NCI-H2196 treated with DMSO at 0.1 percent for 48 hours (cell line): ENCODE measurements around the gene PPP1R7.
"Not testable (repeated sequence)": the region's sequence is repeated elsewhere in the genome, so short reads cannot be mapped to it uniquely, and the experiment has no call there.

Source experiments
- DNase-seq: peaks from one replicate; lab custom pipeline; 2025; ENCODE audit not compliant: unreplicated experiment; lab: John Stamatoyannopoulos, UW

Gene PPP1R7

DNA sequence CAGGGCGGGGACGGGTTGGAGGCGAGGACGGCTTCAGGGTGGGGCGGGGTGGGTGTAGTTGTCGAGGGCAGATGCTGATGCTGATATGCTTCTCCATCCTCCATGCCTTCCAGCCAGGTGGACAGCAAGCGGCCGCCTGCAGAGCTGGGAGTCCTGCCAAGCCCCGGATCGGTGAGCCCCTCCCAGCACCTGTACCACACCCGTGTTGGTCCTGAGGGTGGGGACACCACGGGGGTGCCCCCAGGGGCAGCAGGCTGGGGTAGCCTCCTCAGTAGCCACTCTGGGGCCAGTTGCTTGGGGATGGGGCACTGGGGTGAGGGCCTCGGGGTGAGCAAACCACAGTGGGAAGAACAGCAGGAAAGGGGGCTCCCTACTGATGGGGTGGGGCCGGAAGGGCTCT is 40.8 kb downstream of the PPP1R7 start:
- no peak for DNase-seq

DNA sequence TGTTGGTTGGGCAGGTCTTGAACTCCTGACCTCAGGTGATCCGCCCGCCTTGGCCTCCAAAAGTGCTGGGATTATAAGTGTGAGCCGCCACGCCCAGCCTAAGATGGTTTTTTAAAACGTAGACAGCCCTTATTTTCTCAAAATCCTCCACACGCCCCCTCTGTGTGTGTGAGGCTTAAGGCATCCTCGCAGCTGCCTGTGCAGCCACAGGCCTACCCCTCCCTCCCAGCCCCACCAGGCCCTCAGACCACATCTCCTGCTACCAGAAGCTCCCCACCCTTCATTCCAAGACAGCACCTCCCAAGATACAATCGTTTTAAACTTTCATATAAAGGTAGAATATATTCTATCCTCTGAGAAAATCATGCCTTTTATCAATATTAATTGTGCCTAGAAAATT is 43.0 kb downstream of the PPP1R7 start:
- DNase-seq = no peak

DNA sequence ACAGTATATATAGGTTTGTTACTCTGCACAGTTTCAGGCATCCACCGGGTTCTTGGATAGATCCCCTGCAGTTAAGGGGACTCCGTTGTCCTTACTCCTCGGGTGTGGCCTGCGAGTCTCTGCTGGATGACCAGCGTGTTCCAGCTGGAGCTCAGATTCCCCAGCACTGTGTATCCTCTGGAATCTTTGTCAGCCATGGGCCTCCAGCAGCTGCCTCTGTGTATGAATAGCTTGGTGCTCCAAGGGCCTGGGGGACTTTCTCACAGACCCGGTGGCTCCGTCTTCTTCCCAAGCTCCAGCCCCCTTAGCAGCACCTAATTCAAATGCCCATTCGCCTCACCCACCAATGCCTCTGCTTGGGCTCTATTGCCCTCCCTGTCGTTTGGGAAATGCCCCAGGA is 44.5 kb downstream of the PPP1R7 start:
- no peak for DNase-seq

DNA sequence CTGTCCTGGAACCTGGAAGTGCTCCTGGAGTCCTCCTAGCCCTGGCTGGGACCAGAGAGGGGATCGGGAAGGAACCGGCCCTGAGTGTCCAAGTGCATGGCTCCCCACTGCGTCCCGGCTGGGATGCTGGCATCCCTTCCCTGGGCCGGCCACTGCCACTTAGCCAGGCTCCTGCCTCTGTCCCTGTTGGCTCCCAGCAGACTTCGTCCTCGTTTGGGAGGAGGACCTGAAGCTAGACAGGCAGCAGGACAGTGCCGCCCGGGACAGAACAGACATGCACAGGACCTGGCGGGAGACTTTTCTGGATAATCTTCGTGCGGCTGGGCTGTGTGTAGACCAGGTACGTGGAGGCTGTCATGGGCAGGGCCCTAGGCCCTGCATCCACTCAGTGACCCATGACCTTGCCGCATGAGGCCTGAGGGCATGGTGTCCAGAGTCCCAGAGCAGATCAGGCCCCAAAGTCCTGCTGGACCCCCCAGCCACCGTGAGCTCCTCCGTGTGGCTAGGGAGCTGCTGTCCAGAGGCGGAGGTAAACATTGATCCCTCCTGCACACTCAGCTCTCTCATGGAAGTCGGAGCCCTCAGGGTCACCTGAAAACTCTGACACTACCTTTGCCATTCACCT is 45.4 kb downstream of the PPP1R7 start:
- DNase-seq = no peak

DNA sequence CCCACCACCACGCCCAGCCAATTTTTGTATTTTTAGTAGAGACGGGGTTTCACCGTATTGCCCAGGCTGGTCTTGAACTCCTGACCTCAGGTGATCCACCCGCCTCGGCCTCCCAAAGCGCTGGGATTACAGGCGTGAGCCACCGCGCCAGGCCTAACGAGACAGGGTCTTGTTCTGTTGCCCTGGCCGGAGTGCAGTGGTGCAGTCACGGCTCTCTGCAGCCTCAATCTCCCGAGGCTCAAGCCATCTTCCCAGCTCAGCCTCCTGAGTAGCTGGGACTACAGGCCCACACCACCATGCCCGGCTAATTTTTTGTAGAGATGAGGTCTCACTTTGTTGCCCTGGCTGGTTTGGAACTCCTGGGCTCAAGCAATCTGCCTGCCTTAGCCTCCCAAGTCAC is 47.0 kb downstream of the PPP1R7 start:
- DNase-seq = not testable (repeated sequence)

DNA sequence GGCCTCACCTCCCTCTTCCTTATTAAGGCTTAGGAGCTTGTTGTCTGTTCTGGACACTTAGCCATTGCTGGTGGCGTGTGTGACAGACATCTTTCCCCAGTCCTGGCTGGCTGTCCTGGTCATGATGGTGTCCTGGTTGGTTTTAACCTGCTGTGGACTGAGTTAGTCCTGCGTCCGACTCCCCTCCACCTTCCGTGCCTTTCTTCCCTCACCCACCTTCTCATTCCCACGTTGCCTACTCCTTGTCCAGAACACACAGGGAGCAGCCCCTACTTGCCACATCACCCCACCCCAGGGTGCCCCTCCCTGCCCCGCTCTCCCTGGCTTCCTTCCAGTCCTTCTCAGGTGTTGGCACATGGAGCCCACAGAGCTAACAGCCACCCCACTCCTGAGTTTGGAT is 47.7 kb downstream of the PPP1R7 start:
- no peak for DNase-seq

DNA sequence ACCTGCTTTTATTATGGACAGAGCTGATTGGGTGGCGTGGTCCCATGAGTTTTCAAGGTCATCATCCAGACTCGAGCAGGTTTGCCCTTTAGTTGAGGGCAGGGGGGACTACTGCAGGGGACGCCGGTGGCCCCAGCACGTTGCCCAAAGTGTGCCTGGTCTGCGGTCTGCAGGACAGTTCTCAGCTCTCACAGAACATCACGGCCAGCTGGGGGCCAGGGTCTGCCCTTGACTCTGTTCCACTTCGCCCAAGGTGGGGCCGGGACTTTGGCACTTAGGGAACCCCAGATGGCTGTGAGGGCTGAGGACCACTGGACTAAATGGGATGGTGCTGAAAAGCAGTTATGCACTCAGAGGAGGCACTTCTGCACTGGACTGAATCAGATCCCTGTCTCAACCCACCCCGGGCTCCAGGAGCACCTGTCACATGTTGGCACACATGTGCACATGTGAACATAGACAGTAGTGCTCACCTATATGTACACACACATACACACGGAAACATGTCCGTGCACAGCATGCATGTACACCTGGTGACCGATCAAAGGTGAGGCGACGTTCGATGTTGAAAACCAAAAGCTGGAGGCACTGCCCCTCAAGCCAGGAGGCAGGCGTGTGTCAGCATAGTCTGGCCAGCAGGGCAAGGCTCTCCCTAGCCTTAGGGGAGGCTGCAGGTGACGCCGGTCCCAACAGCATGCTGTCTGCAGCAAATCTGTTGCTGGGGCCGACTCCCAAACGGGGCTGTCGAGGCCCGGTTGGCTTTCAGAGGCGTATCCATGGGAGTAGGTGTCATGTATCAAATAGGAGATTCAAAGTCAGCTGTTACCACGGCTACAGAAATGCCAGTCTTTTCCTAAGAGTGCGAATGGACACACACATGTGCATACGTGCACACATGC is 48.4 kb downstream of the PPP1R7 start:
- no peak for DNase-seq

DNA sequence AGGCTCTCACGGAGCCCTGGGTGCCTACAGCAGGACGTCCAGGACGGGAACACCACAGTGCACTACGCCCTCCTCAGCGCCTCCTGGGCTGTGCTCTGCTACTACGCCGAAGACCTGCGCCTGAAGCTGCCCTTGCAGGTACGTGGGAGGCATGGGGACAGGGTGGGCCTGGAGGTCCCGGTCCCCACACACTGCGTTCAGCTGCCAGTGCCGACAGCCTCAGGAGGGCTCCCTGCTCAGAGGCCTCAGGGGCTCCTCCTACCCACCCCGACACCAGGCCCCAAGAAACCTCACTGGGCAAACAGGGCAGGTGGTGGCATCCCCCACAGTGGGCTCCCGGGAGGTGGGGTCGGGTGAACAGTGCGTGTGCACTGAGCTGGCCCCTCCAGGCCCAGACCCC is 49.0 kb downstream of the PPP1R7 start:
- no peak for DNase-seq

DNA sequence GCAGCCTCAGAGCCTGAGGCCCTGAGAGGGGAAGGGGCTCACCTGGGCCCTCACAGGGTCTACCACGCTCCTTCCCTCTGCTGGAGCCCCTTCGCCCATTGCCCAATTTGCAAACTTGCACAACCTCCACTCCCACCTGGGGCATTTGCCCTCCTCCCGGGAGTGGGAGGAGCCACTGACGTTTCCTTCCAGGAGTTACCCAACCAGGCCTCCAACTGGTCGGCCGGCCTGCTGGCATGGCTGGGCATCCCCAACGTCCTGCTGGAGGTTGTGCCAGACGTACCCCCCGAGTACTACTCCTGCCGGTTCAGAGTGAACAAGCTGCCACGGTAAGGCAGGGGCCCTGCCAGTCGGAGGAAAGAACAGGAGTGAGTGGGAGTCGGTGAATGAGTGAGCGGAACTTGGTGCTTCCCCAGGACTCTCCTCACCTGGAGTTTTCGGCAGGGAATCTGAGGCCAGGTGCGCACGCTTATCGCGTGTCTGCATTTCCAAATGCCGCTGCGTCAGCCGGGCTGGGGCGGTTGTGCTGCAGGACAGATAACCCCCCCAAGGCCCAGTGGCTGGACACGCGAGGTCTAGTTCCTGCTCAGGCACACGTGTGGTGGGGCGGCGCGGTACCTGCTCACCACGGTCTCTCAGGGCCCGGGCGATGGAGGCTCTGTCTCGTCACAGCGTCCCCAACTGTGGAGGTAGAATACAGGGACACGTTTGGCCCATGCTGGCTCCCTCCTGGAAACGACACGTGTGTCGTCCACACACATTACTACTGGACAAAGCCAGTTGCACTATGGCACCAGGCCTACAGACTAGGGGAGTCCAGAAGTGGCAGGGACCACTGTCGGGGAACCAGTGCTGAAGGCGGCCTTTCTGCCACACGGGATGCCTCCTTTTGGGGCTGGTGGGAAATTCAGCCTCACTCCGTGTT is 49.9 kb downstream of the PPP1R7 start:
- no peak for DNase-seq

DNA sequence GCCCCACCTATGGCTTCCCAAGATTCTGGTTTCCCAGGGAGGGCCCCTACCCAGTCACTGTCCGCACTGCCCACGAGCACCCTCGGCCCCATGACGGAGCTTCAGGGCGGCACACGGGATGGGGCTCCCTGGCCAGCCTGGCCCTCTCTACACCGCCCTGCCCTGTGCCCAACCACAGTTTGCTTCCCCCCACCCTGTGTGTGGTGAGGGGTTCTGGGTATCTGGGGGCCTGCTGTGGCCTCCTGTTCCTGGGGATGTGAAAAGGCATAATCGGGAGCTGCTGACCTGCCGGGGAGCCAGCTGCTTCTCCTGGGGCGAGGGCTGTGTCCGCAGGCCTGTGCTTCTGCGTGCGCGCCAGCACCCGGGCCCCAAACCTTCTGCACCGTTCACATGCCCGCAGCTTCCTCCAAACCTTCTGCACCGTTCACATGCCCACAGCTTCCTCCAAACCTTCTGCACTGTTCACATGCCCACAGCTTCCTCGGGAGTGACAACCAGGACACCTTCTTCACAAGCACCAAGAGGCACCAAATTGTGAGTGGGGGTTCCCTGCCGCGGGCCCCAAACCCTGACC is 50.6 kb downstream of the PPP1R7 start:
- DNase-seq = no peak

DNA sequence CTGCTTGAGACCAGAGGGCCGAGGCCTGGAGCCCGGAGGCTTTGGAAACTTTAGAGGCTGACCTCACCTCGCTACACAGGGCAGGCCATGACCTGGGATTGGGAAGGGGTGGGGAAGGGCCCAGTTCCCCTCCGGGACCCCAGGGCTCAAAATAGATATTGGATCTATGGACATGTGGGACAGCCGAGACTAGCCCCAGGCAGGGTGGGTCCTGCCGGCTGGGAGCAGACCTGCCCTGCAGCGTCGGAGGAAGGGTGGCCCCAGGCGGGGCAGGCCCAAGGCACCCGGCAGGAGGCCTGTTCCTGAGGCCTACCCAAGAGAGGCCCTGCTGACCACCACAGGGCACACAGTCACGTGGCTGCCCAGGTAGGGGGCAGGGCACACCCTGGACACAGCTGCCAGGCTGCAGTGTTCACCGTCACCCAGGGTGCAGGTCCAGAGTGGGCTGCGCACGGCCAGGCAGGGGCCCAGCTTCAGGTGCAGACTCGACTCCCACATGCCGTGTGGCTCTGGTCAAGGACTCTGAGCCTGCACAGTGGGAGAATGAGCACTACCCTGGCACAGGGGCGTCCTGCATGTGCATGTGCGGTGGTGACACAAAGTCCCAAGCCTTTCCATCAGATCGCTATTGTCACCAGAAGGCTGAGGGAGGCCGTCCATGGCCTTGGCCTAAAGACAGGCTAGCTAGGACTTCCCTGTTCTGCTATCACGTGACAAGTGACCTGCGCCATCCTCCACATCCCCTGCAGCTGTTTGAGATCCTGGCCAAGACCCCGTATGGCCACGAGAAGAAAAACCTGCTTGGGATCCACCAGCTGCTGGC is 51.4 kb downstream of the PPP1R7 start:
- no peak for DNase-seq

DNA sequence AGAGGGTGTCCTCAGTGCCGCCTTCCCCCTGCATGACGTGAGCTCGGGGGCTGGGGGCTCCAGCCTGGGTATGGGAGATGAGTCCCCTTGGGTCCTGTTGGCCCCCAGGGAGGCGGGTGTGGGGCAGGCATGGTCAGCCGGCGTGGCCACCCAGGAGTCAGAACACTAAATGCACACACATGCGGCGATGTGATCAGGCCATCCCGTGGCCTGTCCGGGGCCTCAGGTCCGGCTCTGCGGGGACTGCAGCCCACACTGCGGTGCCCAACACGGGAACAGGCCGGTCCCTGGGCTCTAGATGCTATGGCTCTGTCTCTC is 52.0 kb downstream of the PPP1R7 start:
- no peak for DNase-seq

DNA sequence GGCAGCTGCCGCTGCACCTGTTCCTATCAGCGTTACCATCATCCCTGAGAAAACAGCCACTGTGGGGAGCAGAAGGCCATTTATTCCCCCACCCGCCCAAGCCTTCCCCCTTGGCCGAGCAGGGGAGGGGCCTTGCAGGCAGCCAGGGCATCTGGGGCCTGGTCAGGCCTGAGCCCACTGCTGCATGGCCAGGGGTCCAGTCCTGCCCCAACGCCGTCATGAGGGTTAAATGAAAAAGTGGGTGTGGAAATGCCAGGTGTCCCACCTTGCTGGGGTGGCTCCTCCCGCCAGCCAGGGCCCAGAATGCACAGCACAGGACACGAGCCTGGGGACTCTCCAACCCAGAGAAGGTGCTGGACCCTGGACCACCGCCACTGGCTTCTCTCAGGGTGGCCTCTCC is 52.4 kb downstream of the PPP1R7 start:
- DNase-seq = no peak

DNA sequence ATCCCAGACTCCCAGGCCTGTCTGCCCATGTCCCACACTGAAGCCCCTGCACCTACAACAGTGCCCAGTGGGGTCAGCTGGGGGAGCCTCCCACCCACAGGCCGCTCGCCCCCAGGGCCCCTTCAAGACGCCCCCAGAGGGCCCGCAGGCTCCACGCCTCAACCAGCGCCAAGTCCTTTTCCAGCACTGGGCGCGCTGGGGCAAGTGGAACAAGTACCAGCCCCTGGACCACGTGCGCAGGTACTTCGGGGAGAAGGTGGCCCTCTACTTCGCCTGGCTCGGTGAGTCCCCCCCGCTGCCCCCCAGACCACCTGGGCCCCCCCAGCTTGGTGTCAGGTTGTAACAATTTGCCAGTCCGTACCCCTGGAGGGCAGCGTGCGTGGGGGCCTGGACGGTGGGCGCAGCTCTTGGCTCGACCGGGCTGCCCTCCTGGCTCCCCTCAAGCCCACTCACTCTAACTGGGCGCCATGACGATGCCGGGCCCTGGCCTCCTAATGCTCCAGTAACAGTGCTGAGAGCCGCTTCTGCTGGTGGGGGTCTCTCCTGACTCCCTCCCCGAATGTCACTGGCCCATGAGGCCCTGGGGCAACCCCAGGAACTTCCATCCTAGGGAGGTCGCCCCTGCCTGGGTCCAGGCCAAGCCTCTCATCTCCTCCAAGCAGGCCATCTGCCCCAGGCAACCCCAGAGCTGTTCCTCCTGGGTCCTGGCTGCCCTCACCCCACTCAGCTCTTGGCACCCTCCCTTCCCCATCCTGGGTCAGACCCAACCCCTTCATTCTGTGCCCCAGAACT is 53.1 kb downstream of the PPP1R7 start:
- DNase-seq = no peak

DNA sequence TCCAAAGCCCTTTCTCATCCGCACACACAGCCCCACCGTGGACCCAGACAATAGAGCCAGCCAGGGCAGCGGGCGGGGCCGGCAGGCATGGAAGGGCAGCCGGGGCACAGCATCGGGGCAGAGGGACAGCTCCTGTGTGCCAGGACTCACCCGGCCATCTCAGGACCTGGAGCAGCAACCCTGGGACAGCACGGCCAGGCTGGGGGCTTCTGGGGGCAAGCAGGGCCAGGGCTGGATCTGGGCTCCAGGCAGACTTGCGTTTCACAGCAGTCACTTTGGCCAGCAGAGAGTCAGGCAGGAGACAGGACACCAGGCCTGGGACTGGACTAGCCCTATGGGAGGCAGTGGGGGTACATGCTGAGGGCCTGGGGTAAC is 53.7 kb downstream of the PPP1R7 start:
- DNase-seq = no peak

DNA sequence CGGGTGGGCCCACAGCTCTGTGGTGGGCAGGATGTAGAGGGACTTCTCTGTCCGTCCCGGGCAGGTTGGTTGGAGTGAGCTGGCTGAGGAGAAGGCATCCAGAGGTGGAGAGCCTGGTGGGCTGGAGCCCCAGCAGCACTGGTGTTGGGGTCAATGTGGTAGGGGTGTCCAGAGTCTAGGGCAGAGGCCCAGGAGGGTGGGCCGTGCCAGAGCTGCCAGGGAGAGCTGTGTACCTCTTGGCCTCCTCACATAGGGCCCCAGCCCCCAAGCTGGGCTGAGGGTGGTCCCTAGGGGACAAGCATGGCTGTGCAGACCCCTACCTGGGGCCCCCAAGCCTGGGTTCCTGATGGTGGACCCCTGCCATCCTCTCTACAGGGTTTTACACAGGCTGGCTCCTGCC is 54.2 kb downstream of the PPP1R7 start:
- DNase-seq = no peak

DNA sequence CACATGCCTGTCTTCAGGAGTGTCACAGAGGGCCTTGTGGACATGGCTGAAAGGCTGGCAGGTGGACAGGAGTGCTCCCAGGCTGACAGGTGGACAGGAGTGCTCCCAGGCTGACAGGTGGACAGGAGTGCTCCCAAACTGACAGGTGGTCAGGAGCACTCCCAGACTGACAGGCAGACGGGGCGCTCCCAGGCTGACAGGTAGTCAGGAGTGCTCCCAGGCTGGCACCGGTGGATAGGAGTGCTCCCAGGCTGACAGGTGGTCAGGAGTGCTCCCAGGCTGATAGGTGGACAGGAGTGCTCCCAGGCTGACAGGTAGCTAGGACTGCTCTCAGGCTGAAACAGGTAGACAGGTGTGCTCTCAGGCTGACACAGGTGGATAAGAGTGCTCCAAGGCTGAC is 54.8 kb downstream of the PPP1R7 start:
- DNase-seq = no peak

DNA sequence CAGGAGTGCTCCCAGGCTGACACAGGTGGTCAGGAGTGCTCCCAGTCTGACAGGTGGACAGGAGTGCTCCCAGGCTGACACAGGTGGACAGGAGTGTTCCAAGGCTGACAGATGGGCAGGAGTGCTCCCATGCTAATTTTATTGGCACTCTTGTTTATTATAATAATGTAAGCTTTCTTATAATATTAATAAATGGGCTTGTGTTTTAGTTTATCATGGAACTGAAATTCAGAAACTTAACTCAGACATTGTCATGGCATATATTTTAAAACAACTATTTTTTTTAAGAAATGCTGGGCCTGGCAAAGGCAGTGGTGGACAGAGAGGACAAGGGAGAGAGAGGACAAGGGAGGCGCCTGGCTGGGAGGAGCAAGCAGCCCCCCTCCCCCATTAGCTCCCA is 56.9 kb downstream of the PPP1R7 start:
- no peak for DNase-seq

DNA sequence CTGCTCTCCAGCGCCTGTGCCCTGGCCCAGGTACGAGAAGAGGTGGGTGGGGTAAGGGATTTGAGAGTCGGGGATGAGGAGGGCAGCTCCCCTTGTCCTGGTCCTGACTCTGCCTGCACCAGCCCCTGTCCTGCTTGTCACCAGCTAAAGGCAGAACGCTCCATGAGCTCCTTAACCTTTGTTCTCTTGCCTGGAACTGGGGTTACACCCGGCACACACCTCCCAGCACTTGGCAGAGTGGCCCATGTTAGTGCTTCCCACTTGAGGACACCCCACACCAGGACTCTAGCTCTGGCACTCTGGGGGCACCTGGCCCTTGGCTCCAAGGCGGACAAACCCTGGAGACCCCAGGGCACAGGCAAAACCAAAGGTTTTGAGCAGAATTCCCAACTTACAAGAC is 57.4 kb downstream of the PPP1R7 start:
- DNase-seq = no peak

DNA sequence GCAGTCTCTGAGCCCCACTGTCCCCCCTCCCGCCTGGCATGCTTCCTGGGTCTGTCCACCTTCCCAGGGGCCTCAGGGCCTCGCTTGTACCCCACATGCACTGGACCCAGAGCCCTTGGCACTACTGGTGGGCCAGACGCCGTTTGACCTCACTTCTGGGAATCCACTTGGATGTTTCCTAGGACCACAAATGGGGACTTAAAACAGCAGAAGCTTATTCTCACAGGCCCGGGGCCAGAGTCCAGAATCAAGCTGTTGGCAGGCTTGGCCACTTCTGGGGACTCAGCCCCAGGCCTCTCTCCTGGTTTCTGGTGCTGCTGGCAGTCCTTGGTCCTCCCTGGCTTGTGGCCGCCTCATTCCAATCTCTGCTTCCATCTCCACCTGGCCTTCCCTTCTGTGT is 57.8 kb downstream of the PPP1R7 start:
- no peak for DNase-seq
